GM12872 (cell line): ENCODE data around the gene MLXIP.

Experiments
- CTCF ChIP-seq: IDR thresholded peaks from 3 replicates; pipeline ENCODE4 v1.5.1; 2011; ENCODE audit warnings: low read depth, mild to moderate bottlenecking, low read length, moderate library complexity; ENCODE audit not compliant: insufficient read depth

Gene MLXIP

GRCh38 chr12:122158700-122159285 lies 80.2 kb downstream of the MLXIP start:
- TF ChIP-seq CTCF = no peak

GRCh38 chr12:122159882-122160281 lies 81.3 kb downstream of the MLXIP start:
- no peak; the same call in 2 of the 3 replicates for TF ChIP-seq CTCF

GRCh38 chr12:122160761-122161160 lies 82.2 kb downstream of the MLXIP start:
- TF ChIP-seq CTCF = no peak

GRCh38 chr12:122161682-122162081 lies 83.1 kb downstream of the MLXIP start:
- TF ChIP-seq CTCF = no peak

- TF ChIP-seq CTCF = no peak
Observed at GRCh38 chr12:122162976-122163375, 84.4 kb downstream of the MLXIP start.

GRCh38 chr12:122166422-122167349 lies 88.1 kb downstream of the MLXIP start:
- TF ChIP-seq CTCF = no peak

GRCh38 chr12:122167356-122167925 lies 88.9 kb downstream of the MLXIP start:
- no peak for TF ChIP-seq CTCF
